Stimulated activated CD4-positive, alpha-beta T cell treated with anti-CD3 and anti-CD28 coated beads, Interleukin-2, amount 100 ng/mL, for 24 hours (primary cell): ENCODE results near the gene CARD14.
"Not testable (repeated sequence)": the region's sequence is repeated elsewhere in the genome, so short reads cannot be mapped to it uniquely, and the experiment has no call there.

Experiments used
- DNase-seq, 2 donors: peaks; one replicate each; pipeline ENCODE4 v3.0.0-alpha.2; 2020

CARD14 gene

DNA sequence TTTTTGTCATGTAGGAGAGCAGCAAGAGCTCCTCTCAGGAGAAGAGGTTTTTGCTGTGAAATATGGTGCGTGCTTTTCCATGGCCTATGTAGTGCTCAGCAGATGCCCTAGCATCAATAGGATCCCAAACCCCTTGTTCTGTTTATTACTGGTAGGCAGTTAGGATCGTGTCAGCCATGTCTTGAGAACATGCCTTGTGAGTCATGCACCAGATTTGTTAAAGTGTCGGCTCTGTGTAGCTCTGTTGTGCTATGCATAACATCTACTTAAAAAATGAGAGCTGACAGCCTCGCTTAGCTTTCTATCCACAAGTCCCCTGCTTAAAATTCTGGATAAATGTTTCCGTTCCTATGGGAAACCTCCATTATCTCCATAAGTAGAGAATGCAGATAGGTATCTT is 18.5 kb upstream of the CARD14 start:
- DNase-seq: no peak

DNA sequence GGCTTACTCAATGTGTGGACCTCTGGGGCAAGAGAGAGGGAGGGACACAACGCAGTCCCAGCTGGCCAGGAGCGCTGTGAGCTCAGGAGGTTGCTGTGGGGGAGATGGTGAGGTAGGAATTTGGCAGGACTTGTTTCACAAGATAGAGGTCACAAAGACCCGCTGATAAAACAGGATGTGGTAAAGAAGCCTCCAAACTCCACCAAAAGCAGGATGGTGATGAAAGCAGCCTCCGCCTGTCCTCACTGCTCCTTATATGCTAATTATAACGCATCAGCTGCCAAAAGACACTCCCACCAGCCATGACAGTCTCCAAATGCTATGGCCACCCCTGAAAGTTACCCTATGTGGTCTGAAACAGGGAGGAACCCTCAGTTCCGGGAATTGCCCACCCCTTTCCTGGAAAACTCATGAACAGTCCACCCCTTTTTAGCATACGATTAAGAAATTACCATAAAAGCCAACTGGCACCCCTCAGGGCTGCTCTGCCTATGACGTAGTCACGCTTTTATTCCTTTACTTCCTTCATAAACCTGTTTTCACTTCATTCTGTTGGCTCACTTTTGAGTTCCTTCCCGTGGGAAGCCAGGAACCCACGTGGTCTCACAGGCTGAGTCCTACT is 17.6 kb upstream of the CARD14 start:
- no peak for DNase-seq

GRCh38 chr17:80153004-80153403 is 16.8 kb upstream of the CARD14 start:
- no peak for DNase-seq

DNA sequence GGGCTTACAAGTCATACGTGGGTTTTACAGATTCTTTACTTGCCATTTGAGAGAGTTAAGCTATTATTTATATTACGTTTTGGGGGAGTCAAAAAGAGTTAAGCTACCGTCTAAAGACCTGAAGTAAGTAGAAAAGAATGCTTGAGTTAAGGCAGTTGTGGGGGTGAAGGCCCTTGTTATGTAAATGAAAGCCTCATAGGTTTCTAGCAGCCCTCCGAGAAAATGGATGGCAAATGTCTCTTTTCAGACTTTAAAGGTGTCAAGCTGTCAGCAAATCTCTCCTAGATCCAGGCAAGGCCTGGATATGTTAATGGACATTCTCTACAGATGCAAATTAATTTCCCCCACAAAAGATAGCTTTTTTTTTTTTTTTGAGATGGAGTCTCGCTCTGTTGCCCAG is 15.7 kb upstream of the CARD14 start:
- no peak for DNase-seq

DNA sequence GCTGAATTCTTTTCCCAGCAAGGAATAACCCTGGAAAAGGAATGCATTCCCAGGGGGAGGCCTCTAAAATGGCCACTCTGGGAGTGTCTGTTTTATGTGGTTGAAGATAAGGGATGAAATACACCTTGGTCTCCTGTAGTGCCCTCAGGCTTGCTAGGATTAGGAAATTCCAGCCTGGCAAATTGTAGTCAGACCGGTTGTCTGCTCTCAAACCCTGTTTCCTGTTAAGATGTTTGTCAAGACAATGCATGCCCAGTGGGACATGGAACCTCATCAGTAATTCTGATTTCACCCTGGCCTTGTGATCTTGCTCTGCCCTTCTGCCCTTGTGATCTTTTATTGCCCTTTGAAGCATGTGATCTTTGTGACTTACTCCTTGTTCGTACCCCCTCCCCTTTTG is 14.2 kb upstream of the CARD14 start:
- not testable (repeated sequence) for DNase-seq

- DNase-seq: no peak
Observed at GRCh38 chr17:80158846-80159245, 11.0 kb upstream of the CARD14 start.

DNA sequence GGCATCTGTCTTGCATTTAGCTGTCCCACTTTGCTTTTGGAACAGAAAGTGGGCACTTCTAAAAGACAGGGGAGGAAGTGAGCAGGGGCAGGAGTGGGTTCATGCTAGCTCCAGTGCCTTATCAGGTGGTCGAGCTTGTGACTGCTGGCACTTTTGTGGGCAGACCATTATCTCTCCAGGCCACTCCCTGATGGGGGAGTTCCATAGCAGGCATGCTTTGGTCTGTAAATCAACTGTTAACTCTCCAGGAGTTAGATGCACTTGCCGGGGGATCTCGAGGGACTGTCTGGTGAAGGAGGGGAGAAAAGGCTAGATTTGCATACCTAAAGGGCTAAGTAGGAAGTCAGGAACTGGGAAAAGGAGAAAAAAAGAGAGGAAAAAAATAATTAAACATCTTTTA is 9.3 kb upstream of the CARD14 start:
- no peak for DNase-seq

DNA sequence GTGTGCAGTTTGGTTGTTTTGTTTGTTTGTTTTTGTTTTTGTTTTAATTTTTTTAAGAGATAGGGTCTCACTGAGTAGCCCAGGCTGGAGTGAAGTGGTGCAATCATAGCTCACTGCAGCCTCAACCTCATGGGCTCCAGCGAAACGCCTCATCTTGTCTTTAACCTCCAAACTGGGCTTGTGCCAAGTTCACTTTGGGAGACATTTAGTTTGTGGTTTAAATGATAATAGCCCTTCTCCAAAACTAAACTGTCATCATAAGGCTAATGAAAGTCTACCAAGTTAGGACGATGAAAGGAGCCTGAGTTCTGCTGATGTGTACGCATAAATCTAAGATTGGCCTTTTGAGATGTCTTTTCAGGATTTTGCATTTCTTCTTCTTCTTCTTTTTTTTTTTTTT is 6.5 kb upstream of the CARD14 start:
- DNase-seq: no peak

DNA sequence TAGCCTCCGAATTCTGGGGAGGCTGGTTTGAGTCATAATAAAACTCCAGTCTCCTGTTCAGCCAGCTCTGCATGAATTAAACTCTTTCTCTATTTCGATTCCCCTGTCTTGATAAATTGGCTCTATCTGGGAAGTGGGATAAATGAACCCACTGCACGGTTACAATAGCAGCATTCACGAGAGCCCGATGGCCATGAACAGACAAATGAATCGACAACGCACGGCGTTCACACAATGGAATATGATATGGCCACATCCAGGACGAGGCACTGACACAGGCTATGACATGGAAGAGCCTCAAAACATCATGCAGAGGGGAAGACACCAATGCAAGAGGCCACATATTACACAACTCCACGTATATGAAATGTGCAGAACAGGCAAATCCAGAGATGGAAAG is 5.6 kb upstream of the CARD14 start:
- no peak for DNase-seq

DNA sequence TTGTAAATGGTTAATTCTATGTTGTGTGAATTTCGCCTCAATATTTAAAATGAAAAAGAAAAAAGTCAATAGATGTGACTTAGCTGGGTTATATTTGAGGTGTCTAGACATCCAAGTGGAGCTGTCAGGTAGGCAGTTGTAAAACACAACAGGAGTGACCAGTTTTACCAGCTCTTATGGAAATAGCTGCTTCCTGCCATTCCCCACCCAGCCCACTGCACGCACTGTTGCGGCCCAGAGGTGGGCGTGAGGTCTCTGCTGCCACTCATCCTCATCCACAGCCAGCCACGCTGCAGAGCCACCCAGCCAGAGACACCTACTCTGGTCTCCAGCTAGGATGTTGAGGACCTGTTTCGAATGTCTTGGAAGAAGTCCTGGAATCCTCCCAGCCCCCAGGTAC is 3.4 kb upstream of the CARD14 start:
- no peak for DNase-seq

GRCh38 chr17:80168371-80168770 is 1.5 kb upstream of the CARD14 start:
- DNase-seq: no peak

DNA sequence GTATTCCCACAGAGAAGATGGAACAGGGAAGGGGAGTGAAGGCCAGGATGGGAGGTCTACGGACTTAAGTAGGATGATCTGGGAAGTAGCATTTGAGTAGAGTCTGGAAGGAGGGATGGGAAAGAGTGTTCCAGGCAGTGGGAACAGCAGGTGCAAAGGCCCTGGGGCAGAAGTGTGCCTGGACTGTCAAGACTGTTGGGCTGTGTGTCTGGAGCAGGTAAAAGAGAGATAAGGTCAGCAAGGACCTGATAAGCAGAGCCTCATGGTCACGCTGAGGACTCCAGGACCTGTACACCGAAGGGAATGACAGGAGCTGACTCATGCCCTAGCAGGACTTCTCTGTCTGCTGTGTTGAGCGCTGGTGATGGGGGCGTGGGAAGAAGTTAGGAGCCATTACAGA is 723 bp upstream of the CARD14 start:
- no peak for DNase-seq

DNA sequence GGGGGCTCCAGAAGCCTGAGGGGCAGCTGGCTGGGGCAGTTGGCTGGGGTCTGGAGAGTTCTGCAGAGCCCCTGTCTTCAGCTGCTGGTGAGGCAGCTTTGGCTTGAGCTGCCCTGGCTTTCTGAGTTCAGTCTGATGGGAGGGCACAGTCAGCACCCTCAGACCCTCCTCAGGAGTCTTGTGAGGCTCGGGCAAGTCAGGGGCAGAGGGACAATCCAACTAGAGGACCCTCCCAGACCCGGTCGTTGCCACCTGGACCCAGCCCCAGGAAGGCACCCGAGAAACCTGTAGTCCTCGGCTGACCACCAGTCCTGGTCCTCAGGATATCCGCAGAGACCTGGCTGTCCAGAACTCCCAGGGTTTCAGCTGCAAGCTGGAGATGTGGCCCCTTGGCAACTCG is 1.9 kb downstream of the CARD14 start:
- DNase-seq: no peak

- no peak for DNase-seq
Observed at GRCh38 chr17:80173126-80173525, 3.3 kb downstream of the CARD14 start.

GRCh38 chr17:80173916-80174315 is 4.1 kb downstream of the CARD14 start:
- no peak for DNase-seq

- no peak for DNase-seq
Observed at GRCh38 chr17:80176757-80177156, 6.9 kb downstream of the CARD14 start.

- DNase-seq: no peak
Observed at GRCh38 chr17:80177986-80178595, 8.3 kb downstream of the CARD14 start.

DNA sequence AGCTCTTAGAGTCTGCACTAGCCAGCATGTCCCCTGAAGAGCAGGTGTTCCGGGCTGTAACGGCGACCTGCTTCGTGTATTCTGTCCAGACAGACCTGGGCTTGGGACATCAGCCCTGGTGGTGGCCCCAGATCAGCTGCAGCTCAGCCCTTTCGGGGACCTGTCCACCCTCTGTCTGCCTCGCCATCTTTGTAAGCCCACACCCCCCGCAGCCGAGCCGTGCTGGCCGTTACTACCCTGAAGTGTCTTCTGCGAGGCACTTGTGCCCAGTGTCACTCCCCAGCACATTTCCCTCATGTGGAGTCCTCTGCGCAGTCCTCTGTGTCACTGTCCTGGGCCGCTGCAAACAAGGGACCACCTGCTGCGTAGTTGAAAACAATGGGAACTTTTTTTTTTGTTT is 10.4 kb downstream of the CARD14 start:
- DNase-seq: no peak

GRCh38 chr17:80181431-80181830 is 11.6 kb downstream of the CARD14 start:
- no peak for DNase-seq

DNA sequence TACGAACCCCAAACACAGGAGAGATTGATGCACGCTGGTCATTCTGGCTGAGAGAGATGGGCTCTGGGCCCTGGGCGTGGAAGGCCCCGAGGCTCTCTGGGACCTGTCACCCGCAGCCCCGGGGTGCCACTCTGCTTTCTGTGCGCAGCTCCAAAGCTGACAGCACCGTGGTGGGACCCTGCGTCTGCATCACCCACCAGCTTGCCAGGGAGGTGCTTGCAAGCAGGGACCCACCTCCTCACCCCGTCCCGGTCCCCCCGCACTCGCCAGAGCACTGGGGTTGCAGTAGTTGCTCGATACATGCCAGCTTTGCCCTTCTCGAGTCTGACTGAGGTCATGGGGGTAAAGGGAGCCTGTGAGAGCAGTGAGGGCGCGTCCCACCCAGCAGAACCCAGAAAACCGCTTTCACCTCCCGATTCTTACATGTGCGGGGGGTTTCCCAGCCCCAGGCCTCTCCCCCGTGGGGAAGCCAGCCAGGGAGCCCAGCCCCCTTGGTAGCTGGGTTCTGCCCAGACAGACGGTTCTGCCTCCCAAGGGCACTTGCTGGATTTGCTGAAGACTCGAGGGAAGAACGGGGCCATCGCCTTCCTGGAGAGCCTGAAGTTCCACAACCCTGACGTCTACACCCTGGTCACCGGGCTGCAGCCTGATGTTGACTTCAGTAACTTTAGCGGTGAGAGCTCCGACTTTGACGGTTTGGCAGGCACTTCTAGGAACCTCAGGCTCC is 12.5 kb downstream of the CARD14 start:
- DNase-seq: no peak

GRCh38 chr17:80182845-80183223 is 13.0 kb downstream of the CARD14 start:
- no peak for DNase-seq

DNA sequence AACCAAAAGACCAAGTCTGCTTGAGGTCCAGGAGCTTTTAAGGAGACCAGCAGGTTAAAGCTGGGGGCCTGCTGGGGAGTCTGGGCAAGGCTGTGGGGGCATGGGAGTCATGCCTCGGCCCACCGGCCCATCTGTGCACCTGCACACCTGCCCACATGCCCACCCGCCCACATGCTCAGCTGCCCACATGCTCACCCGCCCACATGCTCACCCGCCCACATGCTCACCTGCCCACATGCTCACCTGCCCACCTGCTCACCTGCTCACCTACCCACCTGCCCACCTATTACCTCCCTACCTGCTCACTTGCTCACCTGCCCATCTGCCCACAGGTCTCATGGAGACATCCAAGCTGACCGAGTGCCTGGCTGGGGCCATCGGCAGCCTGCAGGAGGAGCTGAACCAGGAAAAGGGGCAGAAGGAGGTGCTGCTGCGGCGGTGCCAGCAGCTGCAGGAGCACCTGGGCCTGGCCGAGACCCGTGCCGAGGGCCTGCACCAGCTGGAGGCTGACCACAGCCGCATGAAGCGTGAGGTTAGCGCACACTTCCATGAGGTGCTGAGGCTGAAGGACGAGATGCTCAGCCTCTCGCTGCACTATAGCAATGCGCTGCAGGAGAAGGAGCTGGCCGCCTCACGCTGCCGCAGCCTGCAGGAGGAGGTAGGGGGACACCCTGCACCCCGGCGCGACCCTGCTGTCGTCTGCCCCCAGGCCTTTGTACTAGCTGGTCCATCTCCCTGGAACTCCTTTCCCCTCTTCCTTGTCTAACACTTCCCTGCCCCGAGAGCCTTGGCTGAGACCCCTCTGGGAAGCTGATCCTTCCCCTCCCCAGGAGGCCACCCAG is 14.0 kb downstream of the CARD14 start:
- no peak for DNase-seq

DNA sequence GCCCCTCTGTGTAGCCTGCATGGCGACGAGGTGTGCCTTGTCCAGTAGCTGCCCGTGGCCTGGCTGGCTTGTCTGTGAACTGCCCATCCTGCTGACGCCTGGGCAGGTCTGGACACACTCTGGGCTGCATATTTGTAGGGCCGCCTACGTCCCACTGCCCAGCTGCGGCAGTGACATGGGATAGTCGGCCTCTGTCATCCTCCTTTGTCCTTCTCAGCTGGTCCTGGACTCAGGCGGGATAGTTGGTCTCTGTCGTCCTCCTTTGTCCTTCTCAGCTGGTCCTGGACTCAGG is 14.5 kb downstream of the CARD14 start:
- DNase-seq: no peak

DNA sequence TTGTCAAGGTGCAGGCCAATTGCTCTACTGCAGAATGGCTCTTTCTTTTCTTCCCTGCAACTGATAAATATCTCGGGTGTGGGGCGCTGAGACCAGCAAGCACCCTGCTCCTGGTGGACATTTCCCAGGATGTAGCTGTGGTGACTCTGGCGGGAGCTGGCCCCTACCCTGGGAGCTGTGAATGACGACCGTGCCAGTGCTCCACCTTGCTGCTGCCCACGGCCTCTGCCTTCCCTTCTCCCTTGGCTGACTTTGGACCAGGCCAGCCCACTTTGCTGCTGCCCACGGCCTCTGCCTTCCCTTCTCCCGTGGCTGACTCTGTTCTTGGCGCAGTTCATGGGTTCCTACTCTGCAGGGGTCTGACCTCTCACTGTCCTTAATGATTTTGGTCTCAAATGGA is 16.1 kb downstream of the CARD14 start:
- no peak for DNase-seq
